T47D (cell line): Measurements from ENCODE around the gene UCK1.
"Not testable (repeated sequence)": the region's sequence is repeated elsewhere in the genome, so short reads cannot be mapped to it uniquely, and the experiment has no call there.

Experiments
- DNase-seq, 2 experiments: peaks; one replicate each; pipeline versions ENCODE4 v3.0.0 to v3.0.0-alpha.2; 2011 to 2012; ENCODE audit warnings: low read depth in 1 of 2, low spot score in 1 of 2
- JUND ChIP-seq: IDR thresholded peaks from 2 replicates; pipeline ENCODE4 v1.6.1; 2012; ENCODE audit warnings: low read depth
- in situ Hi-C: cut with HindIII; loops from 2 replicates; pipeline ENCODE4 v1.10.0; 2016; ENCODE audit warnings: low sequenced_read_pairs, low pct_unique_long_range_greater_than_20kb

Gene UCK1

GRCh38 chr9:131523451-131524435, 7.3 kb downstream of the UCK1 start:
- in situ Hi-C loops = no loop called here
- no peak for DNase-seq
- TF ChIP-seq JUND = no peak

GRCh38 chr9:131523086-131523388, 8.0 kb downstream of the UCK1 start:
- in situ Hi-C loops = no loop called here
- TF ChIP-seq JUND = no peak
- no peak for DNase-seq

DNA sequence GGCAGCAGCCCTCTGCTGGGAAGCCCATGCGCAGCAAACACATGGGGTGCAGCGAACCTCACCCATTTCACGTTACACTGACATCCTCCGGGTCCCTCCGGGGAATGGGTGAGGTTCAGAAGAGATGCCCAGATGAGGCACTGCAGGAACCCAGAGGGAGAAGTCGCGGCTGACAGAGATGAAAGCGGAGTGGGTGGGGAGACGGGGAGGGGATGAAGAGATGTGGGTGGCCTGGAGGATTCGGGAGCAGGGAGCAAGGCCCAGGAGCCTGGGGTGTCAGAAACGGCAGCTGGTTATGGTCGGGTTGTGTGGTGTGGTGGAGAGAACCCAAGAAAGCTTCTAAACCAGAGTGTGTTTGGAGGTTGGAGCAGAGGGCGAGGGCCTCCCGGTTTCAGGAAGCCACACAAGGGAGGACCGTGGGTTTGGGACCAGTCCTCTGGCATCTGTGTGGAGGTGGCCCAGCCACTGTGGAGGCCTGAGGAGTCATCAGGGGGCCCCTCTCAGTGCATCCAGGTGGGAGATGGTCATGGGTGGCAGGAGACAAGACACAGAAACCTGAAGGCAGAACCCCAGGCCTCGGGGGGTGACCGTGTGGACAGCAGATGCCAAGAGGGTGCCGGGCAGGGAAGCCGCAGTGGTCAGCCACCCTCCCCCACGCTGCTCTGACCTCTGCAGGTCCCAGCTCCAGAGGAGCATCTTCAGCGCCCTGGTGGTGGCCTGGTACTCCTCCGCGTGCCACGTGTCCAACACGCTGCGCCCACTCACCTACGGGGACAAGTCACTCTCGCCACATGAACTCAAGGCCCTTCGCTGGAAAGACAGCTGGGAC, 8.6 kb downstream of the UCK1 start:
- in situ Hi-C loops = no loop called here

DNA sequence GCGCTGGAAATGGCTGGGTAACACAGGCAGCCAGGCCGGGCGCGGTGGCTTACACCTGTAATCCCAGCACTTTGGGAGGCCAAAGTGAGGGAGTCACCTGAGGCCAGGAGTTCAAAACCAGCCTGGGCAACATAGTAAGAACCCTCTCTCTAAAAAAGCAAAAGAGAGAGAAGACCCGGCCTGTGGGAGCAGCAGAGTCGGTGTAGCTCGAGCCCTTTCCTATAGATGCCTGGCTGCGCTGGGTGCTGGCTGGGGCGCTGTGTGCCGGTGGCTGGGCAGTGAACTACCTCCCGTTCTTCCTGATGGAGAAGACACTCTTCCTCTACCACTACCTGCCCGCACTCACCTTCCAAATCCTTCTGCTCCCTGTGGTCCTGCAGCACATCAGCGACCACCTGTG, 9.2 kb downstream of the UCK1 start:
- TF ChIP-seq JUND = no peak
- no peak for DNase-seq
- in situ Hi-C loops = no loop called here

More for the DNA sequence above, 8.6 kb downstream of the UCK1 start:
- no peak for TF ChIP-seq JUND
- no peak for DNase-seq

DNA sequence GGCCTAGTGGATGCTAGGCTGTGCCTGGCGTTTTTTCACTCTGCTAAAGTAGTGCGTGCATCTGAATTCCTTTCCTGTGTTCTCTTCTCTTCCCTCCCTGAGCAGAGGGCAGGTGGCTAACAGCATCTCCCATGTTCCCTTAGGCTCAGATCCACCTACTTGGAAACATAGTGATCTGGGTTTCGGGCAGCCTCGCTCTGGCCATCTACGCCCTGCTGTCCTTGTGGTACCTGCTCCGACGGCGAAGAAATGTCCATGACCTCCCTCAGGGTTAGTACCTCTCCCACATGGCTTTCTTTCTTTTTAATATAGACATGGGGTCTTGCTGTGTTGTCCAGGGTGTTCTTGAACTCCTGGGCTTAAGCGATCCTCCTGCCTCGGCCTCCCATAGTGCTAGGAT, 9.9 kb downstream of the UCK1 start:
- no peak for TF ChIP-seq JUND
- DNase-seq = no peak
- in situ Hi-C loops = no loop called here

DNA sequence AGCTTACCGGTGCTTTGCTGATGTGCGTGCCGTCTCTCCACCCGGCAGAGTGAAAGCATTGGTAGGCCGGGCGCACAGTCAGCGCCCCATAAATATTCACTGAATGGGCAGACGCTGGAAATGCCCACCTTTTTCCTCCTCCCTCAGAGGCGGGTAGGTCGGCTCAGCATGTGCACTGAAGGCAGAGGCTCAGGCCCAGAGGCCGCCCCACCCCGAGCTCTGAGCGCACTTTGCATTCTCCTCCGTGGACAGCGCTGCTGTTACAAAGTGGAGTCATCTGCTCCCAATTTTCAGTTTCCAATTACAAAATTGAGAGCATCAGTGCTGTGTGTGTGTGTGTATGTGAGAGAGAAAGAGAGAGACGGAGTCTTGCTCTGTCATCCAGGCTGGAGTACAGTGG, 10.6 kb downstream of the UCK1 start:
- TF ChIP-seq JUND = no peak
- in situ Hi-C loops = no loop called here
- no peak for DNase-seq

DNA sequence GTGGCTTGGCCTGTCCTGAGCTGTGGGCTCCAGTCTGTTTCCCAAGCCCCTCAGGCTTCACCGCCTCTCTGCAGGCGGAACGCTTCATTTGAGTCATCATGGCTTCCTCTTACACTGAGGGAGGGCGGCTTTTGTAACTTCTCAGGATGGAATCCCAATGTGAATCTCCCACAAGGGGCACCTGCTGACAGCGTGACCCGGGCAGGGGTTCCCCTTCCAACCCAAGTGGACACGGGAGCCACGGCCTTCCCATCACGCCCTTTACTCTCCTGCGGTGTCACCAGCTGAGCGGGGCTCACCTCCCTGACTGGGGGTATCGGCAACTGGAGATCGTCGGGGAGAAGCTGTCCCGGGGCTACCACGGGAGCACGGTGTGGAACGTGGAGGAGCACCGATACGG, 12.5 kb downstream of the UCK1 start:
- DNase-seq = no peak
- in situ Hi-C loops = no loop called here
- TF ChIP-seq JUND = no peak

- in situ Hi-C loops = no loop called here
- DNase-seq = no peak
- no peak for TF ChIP-seq JUND
Measured at GRCh38 chr9:131517761-131518190, 13.3 kb downstream of the UCK1 start.

GRCh38 chr9:131516930-131517329, 14.1 kb downstream of the UCK1 start:
- DNase-seq = no peak
- no peak for TF ChIP-seq JUND
- in situ Hi-C loops = no loop called here

- no peak for TF ChIP-seq JUND
- no peak for DNase-seq
- in situ Hi-C loops = no loop called here
Measured at GRCh38 chr9:131516100-131516499, 15.0 kb downstream of the UCK1 start.

GRCh38 chr9:131515559-131516031, 15.5 kb downstream of the UCK1 start:
- in situ Hi-C loops = not testable (repeated sequence)

DNA sequence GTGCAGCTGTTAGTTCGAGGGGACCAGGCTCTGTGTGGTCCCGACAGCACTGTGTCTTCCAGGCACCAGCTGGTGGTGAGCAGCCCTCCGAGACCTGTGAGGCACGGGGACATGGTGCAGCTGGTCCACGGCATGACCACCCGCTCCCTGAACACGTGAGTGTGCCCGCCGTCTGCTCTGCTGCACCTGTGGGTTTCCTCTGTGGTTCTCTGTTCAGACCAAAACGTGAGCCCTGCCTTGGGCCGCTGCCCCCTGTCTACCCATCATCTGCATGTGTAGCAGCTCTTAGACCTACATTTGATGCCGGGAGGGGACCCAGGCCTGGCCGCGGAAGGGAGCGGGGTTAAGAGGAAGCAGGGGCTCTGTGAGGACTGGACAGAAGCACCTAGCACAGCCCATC, 17.9 kb downstream of the UCK1 start:
- DNase-seq = no peak
- no peak for TF ChIP-seq JUND
- in situ Hi-C loops = no loop called here

More at GRCh38 chr9:131515559-131516031, 15.5 kb downstream of the UCK1 start:
- not testable (repeated sequence) for DNase-seq

- no peak for TF ChIP-seq JUND
- no peak for DNase-seq
- in situ Hi-C loops = no loop called here
Measured at GRCh38 chr9:131511880-131512279, 19.2 kb downstream of the UCK1 start.
